Activated CD4-positive, alpha-beta memory T cell treated with anti-CD3 and anti-CD28 coated beads, Interleukin-2, amount 10 ng/mL, durations not matched to agents 7 days and 5 days (primary cell): Measurements from ENCODE around the gene THRB. TPM values are rescaled to one million over a fixed set of nuclear protein-coding genes. Genes with fewer than 3 reads are reported as not detected.

Source experiments
- CTCF ChIA-PET: fragments of 350-600 bp; sonication (Branson Sonifier 250); formaldehyde crosslinking; loops from one replicate; lab custom pipeline; 2021; ENCODE audit warnings: antibody characterized with exemption, inconsistent platforms; lab: Charles Lee
- POLR2A ChIA-PET: fragments of 350-600 bp; sonication (Branson Sonifier 250); formaldehyde crosslinking; loops from one replicate; lab custom pipeline; 2021; ENCODE audit warnings: antibody characterized with exemption; lab: Charles Lee
- DNase-seq: peaks from one replicate; pipeline ENCODE4 v3.0.0-alpha.2; 2020
- H3K27ac Mint-ChIP-seq: one replicate; pipeline ENCODE4 v1.8.0; 2021; ENCODE audit warnings: mild to moderate bottlenecking, mixed read lengths
- H3K27me3 Mint-ChIP-seq: one replicate; pipeline ENCODE4 v1.8.0; 2021; ENCODE audit warnings: mixed read lengths
- H3K36me3 Mint-ChIP-seq: one replicate; pipeline ENCODE4 v1.8.0; 2021; ENCODE audit warnings: low read depth, mixed read lengths
- H3K4me1 Mint-ChIP-seq: one replicate; pipeline ENCODE4 v1.8.0; 2021; ENCODE audit warnings: mixed read lengths
- H3K4me3 Mint-ChIP-seq: one replicate; pipeline ENCODE4 v1.8.0; 2021; ENCODE audit warnings: mild to moderate bottlenecking, mixed read lengths
- H3K9me3 Mint-ChIP-seq: one replicate; pipeline ENCODE4 v1.8.0; 2021; ENCODE audit warnings: mixed read lengths
- total RNA-seq, 2 experiments: library from RNA; stranded (reverse); gene quantifications; one replicate each; pipeline ENCODE4 v1.2.3, GENCODE V29; 2021

The THRB gene
- total RNA-seq, 2 experiments from 2014 or later, result not detected

DNA sequence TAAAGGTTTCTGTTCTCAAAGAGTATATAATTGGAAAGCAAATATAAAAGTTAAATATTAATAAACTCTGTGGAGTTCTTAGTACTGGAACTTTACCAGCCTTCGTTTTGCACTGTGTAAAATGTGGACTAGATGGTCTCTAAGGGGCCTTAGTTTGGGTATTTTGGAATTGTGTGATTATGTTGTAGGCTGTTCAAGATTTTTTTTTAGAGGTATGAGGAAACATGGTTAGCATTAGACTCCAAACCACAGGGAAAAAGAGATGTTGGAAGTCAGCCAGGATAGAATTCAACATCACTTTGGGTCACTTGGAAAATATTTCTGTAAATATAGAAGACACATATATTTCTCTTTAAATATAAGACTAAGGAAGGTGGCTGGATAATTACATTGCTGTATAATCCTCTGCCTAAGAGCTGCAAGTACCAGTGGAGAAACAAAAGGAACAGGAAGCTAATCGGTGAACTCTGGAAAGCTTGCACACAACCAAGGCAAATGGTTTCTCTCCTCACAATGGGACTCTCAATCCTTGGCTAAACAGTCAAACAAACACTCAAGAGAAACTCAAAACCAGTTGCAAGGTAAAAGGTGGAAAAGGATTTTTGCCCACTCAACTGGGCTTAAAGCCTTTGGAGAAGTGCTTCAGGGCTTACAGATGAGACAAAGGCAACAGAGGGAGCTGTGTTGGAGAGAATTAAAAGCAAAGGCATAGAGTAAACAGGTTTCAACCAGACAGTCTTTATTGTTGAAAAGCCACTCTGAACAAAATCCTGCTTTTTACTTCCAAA, 407.8 kb downstream of the THRB start:
- POLR2A ChIA-PET, result no interaction called here
- DNase-seq, result no peak
- Mint-ChIP-seq H3K27me3 (no peaks in the 10 kb centered on the region), H3K36me3 (no peaks in the 10 kb centered on the region), H3K4me1 (no peaks in the 10 kb centered on the region), H3K9me3 (no peaks in the 10 kb centered on the region), H3K4me3 (no peak overlapping the region), H3K27ac (no peak overlapping the region)
- CTCF ChIA-PET, result no interaction called here

DNA sequence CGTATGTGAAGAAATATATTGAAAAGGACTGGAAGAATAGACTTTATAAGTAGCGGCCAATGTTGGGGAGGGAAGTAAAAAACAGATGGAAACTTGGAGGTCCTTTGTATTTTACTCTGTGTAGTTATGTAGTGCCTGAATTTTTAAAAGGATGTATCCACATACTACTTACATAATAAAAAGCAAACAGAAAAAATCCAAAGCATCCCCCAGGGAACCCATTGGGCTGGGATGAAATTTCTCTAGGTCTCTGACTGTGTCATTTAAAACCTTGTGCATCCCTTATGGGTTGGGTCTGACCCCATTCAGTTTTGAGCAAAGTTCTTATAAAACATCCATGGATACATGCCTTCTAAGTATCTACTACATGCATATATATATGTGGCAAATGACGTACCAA, 408.4 kb downstream of the THRB start:
- ChIA-PET CTCF (no interaction called here), POLR2A (no interaction called here)
- H3K9me3 Mint-ChIP-seq, result no peaks in the 10 kb centered on the region
- no peak overlapping the region for H3K27ac Mint-ChIP-seq
- DNase-seq, result no peak
- H3K4me3 Mint-ChIP-seq, result no peak overlapping the region
- H3K4me1 Mint-ChIP-seq, result no peaks in the 10 kb centered on the region
- H3K27me3 Mint-ChIP-seq, result no peaks in the 10 kb centered on the region
- H3K36me3 Mint-ChIP-seq, result no peaks in the 10 kb centered on the region

- Mint-ChIP-seq H3K4me3 (no peak overlapping the region), H3K9me3 (no peaks in the 10 kb centered on the region), H3K36me3 (no peaks in the 10 kb centered on the region), H3K27ac (no peak overlapping the region), H3K4me1 (no peaks in the 10 kb centered on the region), H3K27me3 (no peaks in the 10 kb centered on the region)
- POLR2A ChIA-PET, result no interaction called here
- CTCF ChIA-PET, result no interaction called here
- no peak for DNase-seq
These were observed 422.5 kb downstream of the THRB start for GRCh38 chr3:24072193-24072592.

GRCh38 chr3:24069045-24069444, 425.6 kb downstream of the THRB start:
- POLR2A ChIA-PET, result no interaction called here
- DNase-seq, result no peak
- Mint-ChIP-seq H3K27me3 (no peaks in the 10 kb centered on the region), H3K4me1 (no peaks in the 10 kb centered on the region), H3K36me3 (no peaks in the 10 kb centered on the region), H3K9me3 (peaks cover 3% of the 10 kb centered on the region), H3K4me3 (no peak overlapping the region), H3K27ac (no peak overlapping the region)
- CTCF ChIA-PET, result no interaction called here

GRCh38 chr3:24067483-24067882, 427.2 kb downstream of the THRB start:
- Mint-ChIP-seq H3K9me3 (peaks cover 3% of the 10 kb centered on the region), H3K4me1 (no peaks in the 10 kb centered on the region), H3K36me3 (no peaks in the 10 kb centered on the region), H3K4me3 (no peak overlapping the region), H3K27me3 (no peaks in the 10 kb centered on the region), H3K27ac (no peak overlapping the region)
- DNase-seq, result no peak
- CTCF ChIA-PET, result no interaction called here
- POLR2A ChIA-PET, result no interaction called here
